HG03460 (cell line): Measurements from ENCODE around the gene NSFL1C.

Source experiments
- ATAC-seq: cut with Tn5 transposase; IDR thresholded peaks from one replicate; pipeline ENCODE4 v1.9.1; 2021; ENCODE audit not compliant: unreplicated experiment

NSFL1C gene

DNA sequence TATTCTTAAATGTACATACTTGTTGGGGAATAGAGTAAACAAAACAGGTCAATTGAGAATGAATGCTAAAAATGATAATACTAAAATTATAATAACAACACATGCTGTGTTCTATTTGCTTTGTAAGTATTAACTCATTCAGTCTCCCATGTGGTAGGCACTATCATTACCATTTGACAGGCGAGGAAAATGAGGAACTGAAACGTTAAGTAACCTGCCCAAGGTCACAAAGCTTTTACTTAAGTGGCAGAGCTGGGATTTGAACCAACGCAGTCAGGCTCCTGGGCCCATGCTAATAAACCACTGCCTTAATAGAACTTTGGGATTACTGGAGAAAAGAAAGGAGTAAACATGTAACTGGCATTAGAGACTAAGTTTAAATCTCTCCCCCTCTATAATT is 3.8 kb downstream of the NSFL1C start:
- no peak for ATAC-seq

DNA sequence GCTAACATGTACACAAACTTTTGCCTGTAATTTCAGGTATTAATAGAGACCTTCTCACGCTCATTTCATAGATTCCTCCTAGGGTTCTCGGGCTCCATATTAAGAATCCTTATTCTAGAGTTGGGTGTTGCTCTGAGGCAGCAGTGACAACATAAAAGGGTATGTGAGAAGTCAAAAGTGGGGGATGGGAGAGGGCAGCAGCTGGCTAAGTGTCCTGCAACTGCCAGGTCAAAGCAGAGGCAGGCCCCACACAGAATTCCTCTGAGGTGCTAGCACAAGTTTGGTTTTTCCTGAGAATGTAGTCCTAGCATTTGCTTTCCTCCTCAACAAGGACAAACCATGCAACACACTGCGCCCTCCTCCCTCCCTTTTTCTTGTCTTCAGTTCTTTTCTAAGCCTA is 4.6 kb downstream of the NSFL1C start:
- ATAC-seq: no peak

DNA sequence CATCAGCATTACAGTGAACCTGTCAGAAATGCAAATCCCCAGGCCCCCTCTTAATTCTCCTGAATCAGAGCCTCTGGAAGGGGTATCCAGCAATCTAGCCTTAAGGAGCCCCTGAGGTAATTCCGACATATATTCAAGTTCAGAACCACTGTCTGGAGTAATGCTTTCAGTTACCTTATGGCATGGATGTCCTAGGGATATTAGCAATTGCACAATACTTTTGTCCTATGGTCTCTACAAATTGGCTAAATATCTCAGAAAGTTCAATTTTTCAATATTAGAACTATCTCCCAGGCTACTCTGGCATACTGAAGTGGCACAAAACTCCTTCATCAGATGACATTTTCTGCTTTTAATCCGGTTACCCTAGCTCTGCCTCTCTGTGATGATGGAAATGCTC is 6.4 kb downstream of the NSFL1C start:
- ATAC-seq: no peak

DNA sequence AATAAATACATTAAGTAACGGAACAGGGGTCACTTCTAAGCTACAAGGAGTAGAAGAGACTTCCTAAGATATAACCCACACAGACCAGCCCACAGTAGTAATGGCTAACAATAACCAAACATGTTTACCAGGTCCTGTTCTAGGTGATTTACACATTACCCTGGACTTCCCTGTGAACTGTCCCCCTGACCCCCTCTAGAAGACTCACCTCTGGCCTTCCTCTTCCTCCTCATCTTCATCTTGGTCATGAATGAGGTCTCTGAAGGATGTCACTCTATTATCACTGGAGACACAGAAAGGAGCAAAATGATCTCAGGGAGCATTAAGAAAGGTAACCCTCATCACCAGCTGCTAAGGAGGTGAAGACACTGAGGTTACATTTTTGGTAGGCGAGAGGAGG is 8.7 kb downstream of the NSFL1C start:
- ATAC-seq: no peak

DNA sequence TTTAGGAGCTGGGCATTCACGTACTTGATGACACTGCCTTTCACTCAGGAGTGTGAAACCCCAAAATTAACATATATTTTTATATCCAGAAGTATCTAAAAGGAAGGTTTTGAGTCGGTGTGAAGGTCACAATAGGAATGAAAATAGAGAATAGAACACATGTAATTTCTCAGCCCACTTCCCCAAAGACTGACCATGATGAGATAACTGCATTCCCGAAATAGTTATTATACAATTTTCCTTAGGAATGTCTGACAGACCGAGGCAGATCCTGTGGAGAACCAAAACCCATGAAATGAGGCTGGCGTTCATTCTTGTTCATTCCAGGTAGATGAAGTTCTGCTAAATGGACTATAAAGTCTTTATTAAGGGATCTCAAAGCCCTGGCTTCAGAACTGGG is 10.3 kb downstream of the NSFL1C start:
- ATAC-seq: no peak

DNA sequence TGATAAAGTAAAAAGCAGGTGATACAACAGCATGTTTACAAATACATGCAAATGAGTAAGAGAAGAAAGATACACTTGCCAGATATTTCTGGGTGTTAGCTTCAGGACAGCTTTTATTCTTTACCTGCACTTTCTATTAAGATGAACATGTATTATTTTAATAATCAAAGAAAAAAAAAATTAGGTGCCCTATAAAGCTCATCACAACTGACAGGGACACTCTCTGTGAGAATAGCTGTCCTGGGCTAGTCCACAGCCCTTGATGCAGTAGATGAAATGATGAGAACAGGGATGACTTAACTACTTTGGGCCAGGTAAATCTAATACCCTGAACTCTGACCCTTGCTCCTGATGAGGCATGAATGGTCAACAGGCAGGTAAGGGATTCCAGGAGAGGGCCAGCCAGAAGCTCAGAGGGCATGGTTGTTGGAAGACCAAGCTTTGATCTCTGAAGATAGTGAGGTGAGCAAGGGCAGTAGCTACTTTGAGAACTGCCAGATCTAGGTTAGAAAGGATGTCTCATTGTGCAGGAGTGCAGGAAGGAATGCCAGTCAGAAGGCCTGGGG is 15.6 kb downstream of the NSFL1C start:
- no peak for ATAC-seq

DNA sequence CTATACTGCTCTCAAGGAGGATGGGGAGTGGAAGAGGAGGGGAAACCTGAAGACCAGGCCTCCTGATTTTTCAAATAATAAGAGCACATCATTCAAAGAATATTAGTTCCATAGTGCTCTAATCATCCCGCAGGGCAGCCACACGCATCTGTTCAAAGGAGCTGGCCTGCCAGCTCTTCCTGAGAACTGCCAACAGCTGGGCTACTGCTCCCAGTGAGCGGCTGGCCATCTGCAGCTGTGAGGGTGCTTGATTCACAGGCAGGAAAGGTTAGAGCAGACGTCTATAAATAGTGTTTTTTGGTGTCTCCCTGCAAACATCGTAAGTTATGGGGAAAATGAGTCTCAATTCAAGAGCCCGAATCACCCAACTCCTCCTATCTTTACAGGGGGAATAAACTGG is 17.3 kb downstream of the NSFL1C start:
- ATAC-seq: no peak

DNA sequence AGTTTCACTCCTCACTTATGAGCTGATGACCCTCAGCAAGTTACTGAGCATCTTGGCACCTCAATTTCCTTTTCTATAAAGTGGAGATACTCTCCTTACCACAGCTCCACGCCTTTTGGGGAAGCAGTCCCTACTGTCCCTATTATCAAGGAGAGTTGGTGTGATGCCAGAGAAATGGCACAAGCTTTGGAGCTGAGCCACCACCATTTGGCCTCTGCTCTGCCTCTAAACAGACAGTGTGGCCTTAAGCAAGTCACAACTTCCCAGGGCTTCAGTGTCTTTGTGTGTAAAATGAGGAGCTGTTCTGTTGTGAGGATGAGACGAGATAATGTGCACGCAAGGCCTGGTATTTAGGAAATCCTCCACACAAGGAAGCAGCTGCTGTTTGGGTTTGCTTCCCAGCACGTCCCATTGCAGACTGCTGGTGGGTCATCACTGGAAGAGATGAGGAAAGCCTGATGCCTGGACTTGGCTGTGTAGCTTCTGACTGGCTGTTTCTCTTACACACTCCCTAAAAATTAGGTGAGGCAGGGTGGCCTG is 18.5 kb downstream of the NSFL1C start:
- no peak for ATAC-seq

DNA sequence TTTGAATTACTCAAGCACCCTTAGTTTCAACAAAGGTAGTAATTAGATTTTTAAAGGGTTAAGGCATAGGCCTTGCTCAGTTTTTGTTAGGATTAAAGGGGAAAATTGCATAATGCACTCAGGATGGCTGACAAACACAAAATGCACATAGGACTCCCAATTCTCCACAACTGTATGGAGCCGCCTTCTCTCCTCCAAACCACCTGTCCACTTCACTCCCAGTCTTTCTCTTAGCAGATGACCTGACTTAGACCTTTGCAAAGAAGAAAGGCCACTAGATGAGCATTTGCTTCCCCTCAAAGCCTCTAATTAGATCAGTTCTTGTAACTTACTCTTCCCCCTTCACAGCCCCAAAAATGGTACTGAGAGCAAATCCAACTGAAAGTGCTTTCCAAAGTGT is 20.1 kb downstream of the NSFL1C start:
- ATAC-seq: no peak

DNA sequence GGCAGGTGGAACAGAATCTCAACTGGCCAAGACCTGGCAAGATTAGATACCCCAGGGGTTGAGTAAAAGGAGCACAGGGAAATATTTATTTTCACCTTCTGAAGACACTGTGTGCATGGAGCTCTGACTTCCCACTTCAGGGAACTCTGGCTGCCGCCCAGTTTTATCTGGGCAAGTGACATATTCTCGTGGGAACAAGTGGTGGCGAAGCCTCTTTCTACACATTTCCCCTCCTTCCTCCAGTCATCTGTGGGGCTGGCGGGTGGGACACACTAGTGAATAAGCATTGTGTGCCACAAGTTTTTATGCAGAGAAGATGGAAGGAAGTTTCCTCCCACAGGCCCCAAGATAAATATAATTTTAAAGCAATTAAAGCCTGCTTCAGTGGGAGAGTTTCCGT is 23.6 kb downstream of the NSFL1C start:
- no peak for ATAC-seq

DNA sequence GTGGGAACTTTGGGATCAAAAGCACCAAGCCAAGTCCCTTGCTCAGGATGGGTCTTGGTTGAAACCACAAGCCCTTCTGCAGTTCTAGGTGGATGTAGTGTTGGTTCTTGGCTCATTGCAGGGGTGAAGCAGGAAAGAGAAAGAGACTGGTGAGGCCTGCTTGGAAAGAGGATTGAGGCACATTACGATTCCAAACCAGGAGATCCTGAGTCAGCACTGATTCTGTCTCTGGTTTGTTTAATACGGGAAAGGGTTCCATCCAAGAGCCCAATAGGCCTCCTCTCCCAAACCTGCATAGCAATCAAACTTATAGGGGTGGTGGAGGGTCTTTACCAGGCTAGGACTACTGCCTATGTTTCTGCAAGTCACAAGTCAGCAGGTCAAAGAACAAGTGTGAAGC is 24.3 kb downstream of the NSFL1C start:
- ATAC-seq: no peak

DNA sequence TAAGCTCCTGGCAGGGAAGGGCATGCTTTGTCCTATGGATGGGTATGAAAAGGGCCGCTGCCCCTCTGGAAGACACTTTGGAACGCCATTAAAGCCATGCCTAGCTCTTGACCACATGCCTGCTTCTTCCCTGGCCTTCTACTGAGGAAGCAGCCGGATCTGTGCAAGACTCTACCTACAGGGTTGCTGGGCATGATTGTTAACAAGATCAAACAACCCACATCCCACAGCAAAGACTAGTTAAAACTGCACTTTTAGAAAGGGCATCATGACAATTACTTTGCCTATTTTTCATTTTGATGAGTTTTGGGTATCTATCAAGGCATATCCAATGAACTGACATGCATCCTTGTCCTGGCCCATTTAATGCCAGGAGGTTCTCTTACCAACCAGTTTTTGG is 25.5 kb downstream of the NSFL1C start:
- no peak for ATAC-seq

DNA sequence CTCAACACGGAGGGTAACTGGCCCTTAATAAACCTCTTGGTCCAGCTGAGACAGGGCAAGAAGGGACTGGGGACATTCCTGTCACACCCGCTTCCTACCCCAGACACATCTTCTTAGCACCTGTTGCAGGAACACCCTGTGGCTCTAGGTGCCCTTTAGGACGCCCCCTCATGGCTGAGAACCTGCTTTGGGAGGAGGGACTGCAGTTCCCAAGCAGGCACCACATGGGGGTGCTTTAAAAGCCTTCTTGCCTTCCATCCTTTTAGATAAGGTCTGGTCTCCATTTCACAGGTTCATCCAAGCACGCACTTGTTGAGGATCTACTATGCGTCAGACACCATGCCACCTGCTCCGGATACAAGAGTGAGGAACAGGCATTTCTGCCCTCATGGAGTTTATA is 26.6 kb downstream of the NSFL1C start:
- no peak for ATAC-seq

GRCh38 chr20:1438361-1438760 is 28.3 kb downstream of the NSFL1C start:
- no peak for ATAC-seq

DNA sequence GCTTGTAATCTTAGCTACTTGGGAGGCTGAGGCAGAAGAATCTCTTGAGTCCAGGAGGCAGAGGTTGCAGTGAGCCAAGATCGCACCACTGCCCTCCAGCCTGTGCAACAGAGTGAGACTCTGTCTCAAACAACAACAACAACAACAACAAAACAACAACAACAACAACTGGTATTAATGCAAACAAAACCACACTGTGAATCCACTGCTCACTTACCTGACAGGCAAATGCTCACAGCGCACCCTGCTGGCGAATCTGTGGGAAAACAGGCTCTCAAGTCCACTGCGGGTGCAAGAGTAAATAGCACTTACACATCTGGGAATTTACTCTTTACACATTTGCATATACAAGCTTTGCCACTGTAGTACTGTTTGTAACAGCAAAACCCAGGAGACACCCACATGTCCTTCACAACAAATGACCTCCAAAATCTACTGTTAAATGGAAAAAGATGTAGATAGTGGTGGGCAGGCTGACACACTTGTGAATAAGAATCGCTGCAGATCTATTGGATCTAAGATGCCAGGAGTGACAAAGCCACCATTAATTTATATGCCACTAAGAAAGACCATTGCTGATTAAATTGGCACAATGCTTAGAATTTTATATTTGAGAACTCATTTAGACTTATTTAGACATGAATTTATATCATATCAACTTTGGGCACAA is 29.3 kb downstream of the NSFL1C start:
- ATAC-seq: no peak

GRCh38 chr20:1436263-1436662 is 30.4 kb downstream of the NSFL1C start:
- no peak for ATAC-seq

DNA sequence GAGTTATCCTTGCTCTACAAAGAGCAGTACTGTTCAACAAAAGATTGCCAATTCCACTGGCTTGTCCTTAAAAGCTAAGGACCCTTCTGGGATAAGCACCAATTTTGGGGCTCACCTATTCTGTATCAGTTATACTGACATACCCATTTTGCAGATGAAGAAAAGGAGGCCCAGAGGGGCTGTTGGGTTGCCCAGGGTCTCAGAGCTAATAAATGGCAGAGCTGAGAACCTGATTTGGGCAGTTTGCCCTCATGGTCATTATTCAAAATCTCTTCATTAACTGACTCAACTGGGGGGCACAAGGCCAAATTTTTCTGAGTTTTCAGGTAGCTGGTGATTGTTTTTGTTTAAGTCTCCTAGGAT is 31.3 kb downstream of the NSFL1C start:
- no peak for ATAC-seq

GRCh38 chr20:1434571-1435336 is 31.9 kb downstream of the NSFL1C start:
- peak; percentile 92 for ATAC-seq

DNA sequence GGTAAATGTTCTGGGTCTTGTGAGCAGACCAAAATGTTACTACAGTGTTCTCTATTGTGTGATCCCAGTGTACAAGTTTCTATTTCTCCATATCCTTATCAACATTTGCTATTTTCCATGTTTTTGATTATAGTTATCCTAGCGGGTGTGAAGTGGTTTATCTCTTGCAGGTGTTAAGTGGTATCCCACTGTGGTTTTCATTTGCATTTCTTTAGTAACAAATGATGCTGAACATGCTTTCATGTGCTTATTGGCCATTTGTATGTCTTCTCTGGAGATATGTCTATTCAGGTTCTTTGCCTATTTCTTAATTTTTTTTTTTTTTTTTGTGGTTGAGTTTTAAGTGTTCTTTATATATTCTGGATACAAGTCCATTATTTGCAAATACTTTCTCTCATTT is 35.5 kb downstream of the NSFL1C start:
- no peak for ATAC-seq

GRCh38 chr20:1430004-1430451 is 36.6 kb downstream of the NSFL1C start:
- ATAC-seq: no peak

DNA sequence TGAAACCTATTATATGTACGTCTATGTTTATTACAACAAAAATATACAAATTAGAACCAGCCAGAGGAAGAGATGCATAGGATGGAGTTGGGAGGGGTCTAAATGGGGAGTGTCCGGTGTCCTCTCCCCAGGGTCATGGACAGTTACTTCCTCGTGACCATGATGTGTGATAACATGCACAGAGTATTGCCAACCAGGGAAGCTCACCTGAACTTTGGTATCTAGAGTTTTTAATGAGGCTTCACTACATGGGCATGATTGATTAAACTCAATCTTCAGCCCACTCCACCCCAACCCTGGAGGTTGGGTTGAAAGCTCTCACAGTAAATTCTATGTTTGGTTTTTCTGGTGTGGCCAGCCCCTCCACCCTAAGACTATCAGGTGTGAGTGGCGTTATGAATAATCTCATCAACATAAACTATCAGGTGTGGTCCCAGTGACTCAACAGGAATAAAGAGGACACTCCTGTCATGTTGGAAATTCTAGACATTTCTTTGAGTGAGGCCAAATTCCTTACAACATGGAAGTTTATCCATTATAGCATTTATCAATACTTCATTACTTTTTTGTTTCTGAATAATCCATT is 37.4 kb downstream of the NSFL1C start:
- ATAC-seq: no peak
